Left ventricle myocardium inferior (tissue), 1 donor: ENCODE data around the gene DCTN2. TPM values are rescaled to one million over a fixed set of nuclear protein-coding genes. Genes with fewer than 3 reads are reported as not detected.
A peak's percentile ranks its signal among the peaks of the same experiment; 100 is the strongest.

ENCODE experiments used
- DNase-seq: peaks from one replicate; pipeline ENCODE4 v3.0.0-alpha.2; 2020
- H3K27ac ChIP-seq: fragments of 200-600 bp; replicated peaks from 2 replicates; pipeline ENCODE4 v1.8.0; 2021
- H3K27me3 ChIP-seq: fragments of 200-600 bp; 2 replicates; pipeline ENCODE4 v1.8.0; 2021; ENCODE audit warnings: low read depth
- H3K36me3 ChIP-seq: fragments of 200-600 bp; 2 replicates; pipeline ENCODE4 v1.8.0; 2021
- H3K4me1 ChIP-seq: fragments of 200-600 bp; 2 replicates; pipeline ENCODE4 v1.8.0; 2021
- H3K4me3 ChIP-seq: fragments of 200-600 bp; 2 replicates; pipeline ENCODE4 v1.8.0; 2021; ENCODE audit warnings: mild to moderate bottlenecking, moderate library complexity
- H3K9me3 ChIP-seq: fragments of 200-600 bp; replicated peaks from 2 replicates; pipeline ENCODE4 v1.8.0; 2021
- CTCF ChIP-seq: fragments of 200-600 bp; IDR thresholded peaks from 2 replicates; pipeline ENCODE4 v1.8.0; 2021; ENCODE audit warnings: antibody characterized with exemption, mild to moderate bottlenecking, borderline replicate concordance
- intact Hi-C: fragments of 100-400 bp; cut with micrococcal nuclease; formaldehyde crosslinking; loops from one replicate; pipeline ENCODE4 v1.11.0; 2022
- microRNA-seq: library from miRNA; unstranded; fragments of <30 nt; microRNA quantifications from one replicate; pipeline ENCODE4 v1.2.0, GENCODE V29; 2020
- total RNA-seq: library from RNA; stranded (reverse); fragmentation: NEBNext Ultra II Directional; extraction: Animal tissue kit (Norgen Biotek cat#: 25700); gene quantifications from one replicate; pipeline ENCODE4 v1.2.1, GENCODE V29; 2021
- donor health status: DM: no; HTN: yes; CAD: no; lungs with severe emphysema.

The DCTN2 gene
- total RNA-seq, 1 donor from 2014 or later, result 87.8 TPM

- Histone ChIP-seq H3K27me3 (peaks cover 12% of the 10 kb centered on the region), H3K36me3 (peaks cover 33% of the 10 kb centered on the region), H3K4me1 (peaks cover 25% of the 10 kb centered on the region), H3K27ac (peak overlapping the region; percentile 78), H3K4me3 (peak overlapping the region; percentile 98), H3K9me3 (no peaks in the 10 kb centered on the region)
- no peak for DNase-seq
- no peak for TF ChIP-seq CTCF
- intact Hi-C loops, result no loop called here
These were observed 59.9 kb downstream of the DCTN2 start for GRCh38 chr12:57487055-57487596.

GRCh38 chr12:57485695-57486094 is 61.3 kb downstream of the DCTN2 start:
- Histone ChIP-seq H3K27me3 (peaks cover 26% of the 10 kb centered on the region), H3K36me3 (peaks cover 19% of the 10 kb centered on the region), H3K9me3 (no peaks in the 10 kb centered on the region), H3K27ac (no peak overlapping the region), H3K4me1 (peaks cover 25% of the 10 kb centered on the region), H3K4me3 (no peak overlapping the region)
- intact Hi-C loops, result no loop called here
- no peak for TF ChIP-seq CTCF
- no peak for DNase-seq

- intact Hi-C loops, result no loop called here
- no peak for DNase-seq
- peaks cover 10% of the 10 kb centered on the region for H3K4me1 ChIP-seq
- TF ChIP-seq CTCF, result no peak
- no peaks in the 10 kb centered on the region for H3K36me3 ChIP-seq
- no peak overlapping the region for H3K27ac ChIP-seq
- peaks cover 47% of the 10 kb centered on the region for H3K27me3 ChIP-seq
- no peak overlapping the region for H3K4me3 ChIP-seq
- H3K9me3 ChIP-seq, result no peaks in the 10 kb centered on the region
These were observed 63.5 kb downstream of the DCTN2 start for GRCh38 chr12:57483466-57483865.

GRCh38 chr12:57481671-57482070 is 65.3 kb downstream of the DCTN2 start:
- Histone ChIP-seq H3K36me3 (no peaks in the 10 kb centered on the region), H3K9me3 (no peaks in the 10 kb centered on the region), H3K4me1 (no peaks in the 10 kb centered on the region), H3K27me3 (peaks cover 65% of the 10 kb centered on the region), H3K27ac (no peak overlapping the region), H3K4me3 (no peak overlapping the region)
- intact Hi-C loops, result no loop called here
- TF ChIP-seq CTCF, result no peak
- no peak for DNase-seq

Small RNAs within 50 kb of the gene (microRNA-seq; reads per million reads assigned to microRNA genes)
- not detected for gene MIR616
- gene MIR6758, result not detected

Other genes starting within 250 kb of the DCTN2 start
- gene R3HDM2, start 116.1 kb downstream of the DCTN2 start, total RNA-seq, result 63.1 TPM
- not detected for gene INHBC, start 112.4 kb downstream of the DCTN2 start, total RNA-seq
- not detected for gene INHBE, start 91.9 kb downstream of the DCTN2 start, total RNA-seq
- 0.93 TPM for gene GLI1, start 87.4 kb downstream of the DCTN2 start, total RNA-seq
- 4.2 TPM for gene ARHGAP9, start 67.3 kb downstream of the DCTN2 start, total RNA-seq
- 73.1 TPM for gene MARS1, start 59.1 kb downstream of the DCTN2 start, total RNA-seq
- 20.4 TPM for gene DDIT3, start 26.7 kb downstream of the DCTN2 start, total RNA-seq
- 33.1 TPM for gene MBD6, start 24.4 kb downstream of the DCTN2 start, total RNA-seq
- 0.08 TPM for gene KIF5A, start 2.9 kb upstream of the DCTN2 start, total RNA-seq
- 12.3 TPM for gene PIP4K2C, start 44.0 kb upstream of the DCTN2 start, total RNA-seq
- gene DTX3, start 57.6 kb upstream of the DCTN2 start, total RNA-seq, result 22.3 TPM
- gene ARHGEF25, start 64.2 kb upstream of the DCTN2 start, total RNA-seq, result 9.7 TPM
- 4.7 TPM for gene B4GALNT1, start 86.0 kb upstream of the DCTN2 start, total RNA-seq
- gene OS9, start 146.9 kb upstream of the DCTN2 start, total RNA-seq, result 112 TPM
- gene AGAP2, start 191.6 kb upstream of the DCTN2 start, total RNA-seq, result 6.5 TPM
- gene TSPAN31, start 197.8 kb upstream of the DCTN2 start, total RNA-seq, result 27.2 TPM
- gene CDK4, start 205.1 kb upstream of the DCTN2 start, total RNA-seq, result 41.3 TPM
- 13.8 TPM for gene MARCHF9, start 207.9 kb upstream of the DCTN2 start, total RNA-seq
- gene CYP27B1, start 219.9 kb upstream of the DCTN2 start, total RNA-seq, result not detected
- gene METTL1, start 224.9 kb upstream of the DCTN2 start, total RNA-seq, result 6.8 TPM
- 0.99 TPM for gene EEF1AKMT3, start 225.4 kb upstream of the DCTN2 start, total RNA-seq
- gene TSFM, start 235.6 kb upstream of the DCTN2 start, total RNA-seq, result 53.7 TPM